Measurements from ENCODE around the gene TRIM32. TPM values are rescaled to one million over a fixed set of nuclear protein-coding genes. Genes with fewer than 3 reads are reported as not detected.

TRIM32 gene
- 28.1 and 28.4 TPM in 2 replicates for total RNA-seq

GRCh38 chr9:116687074-116687753, at the start of gene TRIM32:
TSS of gene TRIM32 (plus strand) at chr9:116687305. CDS start at chr9:116697743, 10,438 bp downstream.

Data from vein endothelial cell (primary cell).